Sigmoid colon (tissue), 4 donors: ENCODE measurements around the gene MOGAT2.

Source experiments
- POLR2A ChIP-seq, 2 donors: fragments of 450-650 bp; IDR thresholded peaks; one replicate each; pipeline ENCODE4 v1.6.1; 2016; ENCODE audit warnings: antibody characterized with exemption in 2 of 2, mild to moderate bottlenecking in 2 of 2, moderate library complexity in 2 of 2
- POLR2AphosphoS5 ChIP-seq, 4 donors: sonication (generic); formaldehyde crosslinking; IDR thresholded peaks; one replicate each; pipeline ENCODE4 v1.6.1; 2017; ENCODE audit warnings: antibody characterized with exemption in 4 of 4
- TF ChIP-seq, protein P1 (sequence below), 4 experiments: fragments of 450-650 bp in 3 of 4; fragments of 200-600 bp in 1 of 4; IDR thresholded peaks; one replicate each; pipeline ENCODE4 v1.5.1; 2016 to 2019; ENCODE audit warnings: antibody characterized with exemption in 4 of 4, mild to moderate bottlenecking in 3 of 4, moderate library complexity in 2 of 4

GRCh38 chr11:75745807-75746206, 28.2 kb downstream of the MOGAT2 start:
- TF ChIP-seq, protein P1, sequence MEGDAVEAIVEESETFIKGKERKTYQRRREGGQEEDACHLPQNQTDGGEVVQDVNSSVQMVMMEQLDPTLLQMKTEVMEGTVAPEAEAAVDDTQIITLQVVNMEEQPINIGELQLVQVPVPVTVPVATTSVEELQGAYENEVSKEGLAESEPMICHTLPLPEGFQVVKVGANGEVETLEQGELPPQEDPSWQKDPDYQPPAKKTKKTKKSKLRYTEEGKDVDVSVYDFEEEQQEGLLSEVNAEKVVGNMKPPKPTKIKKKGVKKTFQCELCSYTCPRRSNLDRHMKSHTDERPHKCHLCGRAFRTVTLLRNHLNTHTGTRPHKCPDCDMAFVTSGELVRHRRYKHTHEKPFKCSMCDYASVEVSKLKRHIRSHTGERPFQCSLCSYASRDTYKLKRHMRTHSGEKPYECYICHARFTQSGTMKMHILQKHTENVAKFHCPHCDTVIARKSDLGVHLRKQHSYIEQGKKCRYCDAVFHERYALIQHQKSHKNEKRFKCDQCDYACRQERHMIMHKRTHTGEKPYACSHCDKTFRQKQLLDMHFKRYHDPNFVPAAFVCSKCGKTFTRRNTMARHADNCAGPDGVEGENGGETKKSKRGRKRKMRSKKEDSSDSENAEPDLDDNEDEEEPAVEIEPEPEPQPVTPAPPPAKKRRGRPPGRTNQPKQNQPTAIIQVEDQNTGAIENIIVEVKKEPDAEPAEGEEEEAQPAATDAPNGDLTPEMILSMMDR (IDR thresholded peaks at IDR 0.05) = no peak
- TF ChIP-seq POLR2A (IDR thresholded peaks at IDR 0.05) = no peak
- TF ChIP-seq POLR2AphosphoS5 (IDR thresholded peaks at IDR 0.05) = no peak
